ENCODE data around the gene UBLCP1.

The UBLCP1 gene

DNA sequence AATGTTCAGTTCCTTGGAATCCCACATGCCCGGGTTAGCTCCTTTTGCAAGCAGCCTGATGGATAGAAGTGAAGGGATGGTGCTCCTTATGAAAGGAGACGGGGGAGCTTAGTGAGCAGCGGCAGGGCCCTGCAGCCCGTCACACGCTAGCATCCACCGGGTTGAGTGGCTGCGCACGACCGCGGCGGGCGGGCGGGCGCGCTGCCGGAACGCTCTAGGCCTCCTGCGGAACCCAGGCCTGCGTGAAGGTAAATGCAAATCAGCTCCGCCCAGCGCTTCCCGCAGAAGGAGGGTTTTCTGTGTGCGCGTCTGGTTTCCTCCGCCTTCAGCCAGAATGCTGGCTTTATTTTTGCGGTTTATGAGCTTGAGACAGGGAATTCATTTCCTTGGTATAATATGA, 47.4 kb downstream of the UBLCP1 start:
- peak overlapping the region; percentile 8; the same call in 1 of the 2 replicates for H3K4me3 ChIP-seq (ENCODE audit: low read length)
- no CpG with 5 or more reads among the region's 26 CpGs for WGBS (ENCODE audit: insufficient coverage, insufficient read length)
- no peaks in the 10 kb centered on the region for H3K9me3 ChIP-seq (ENCODE audit: control insufficient read depth, insufficient read depth, low read length)
- no peaks in the 10 kb centered on the region for H3K4me1 ChIP-seq (ENCODE audit: control insufficient read depth, insufficient read depth, low read length)
- H3K36me3 ChIP-seq (ENCODE audit: control insufficient read depth, insufficient read depth, low read length): no peaks in the 10 kb centered on the region
- H3K27ac ChIP-seq (ENCODE audit: low read length): no peak overlapping the region
- no peaks in the 10 kb centered on the region; the same call in 1 of the 2 replicates for H3K27me3 ChIP-seq (ENCODE audit: control insufficient read depth, insufficient read depth, low read length)
- DNase-seq (ENCODE audit: low read depth, low spot score): no peak

DNA sequence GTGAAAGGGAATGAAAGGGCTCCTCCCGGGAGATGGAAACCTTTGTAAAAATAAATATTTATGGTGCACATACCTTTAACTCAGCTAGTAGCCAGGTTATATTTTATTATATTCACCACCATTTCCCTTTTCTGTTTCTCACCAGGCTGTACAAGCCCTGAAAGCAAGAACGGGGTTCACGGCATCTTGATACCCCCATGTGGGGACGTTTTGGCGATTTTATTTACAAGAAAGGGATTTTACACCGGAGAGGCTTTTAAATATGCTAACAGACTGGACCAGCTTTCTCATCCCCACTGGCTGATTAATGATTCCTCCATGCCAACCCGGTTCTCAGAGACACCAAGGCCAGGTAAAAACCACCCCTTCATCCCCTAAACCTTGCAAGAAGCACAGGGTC, 48.0 kb downstream of the UBLCP1 start:
- no peak overlapping the region for H3K27ac ChIP-seq (ENCODE audit: low read length)

DNA sequence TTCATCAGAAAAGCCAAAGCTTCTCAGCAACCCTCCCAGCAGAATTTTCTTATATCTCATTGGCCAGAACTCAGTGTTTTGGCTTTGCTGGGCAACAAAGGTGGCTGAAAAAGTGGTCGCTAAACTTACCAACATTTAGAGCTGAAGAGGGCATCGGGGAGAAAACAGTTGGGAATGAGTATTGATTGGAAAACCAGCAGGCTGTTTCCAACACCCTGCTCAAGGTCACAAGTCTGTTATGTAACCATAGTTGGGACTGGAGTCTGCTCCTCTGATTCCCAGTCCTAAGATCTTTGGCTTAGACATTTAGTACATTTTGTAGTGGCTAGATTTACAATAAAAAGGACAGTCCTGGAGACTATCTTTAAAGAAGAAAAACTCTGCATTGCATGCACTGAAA, 50.1 kb downstream of the UBLCP1 start:
- Histone ChIP-seq H3K27ac (ENCODE audit: low read length) (no peak overlapping the region), H3K4me1 (ENCODE audit: control insufficient read depth, insufficient read depth, low read length) (no peaks in the 10 kb centered on the region), H3K27me3 (ENCODE audit: control insufficient read depth, insufficient read depth, low read length) (no peaks in the 10 kb centered on the region; the same call in 1 of the 2 replicates), H3K9me3 (ENCODE audit: control insufficient read depth, insufficient read depth, low read length) (no peaks in the 10 kb centered on the region), H3K36me3 (ENCODE audit: control insufficient read depth, insufficient read depth, low read length) (no peaks in the 10 kb centered on the region), H3K4me3 (ENCODE audit: low read length) (no peak overlapping the region)
- no CpG with 5 or more reads among the region's 2 CpGs for WGBS (ENCODE audit: insufficient coverage, insufficient read length)
- no peak for DNase-seq (ENCODE audit: low read depth, low spot score)

More for the DNA sequence above, 48.0 kb downstream of the UBLCP1 start:
- no peaks in the 10 kb centered on the region for H3K9me3 ChIP-seq (ENCODE audit: control insufficient read depth, insufficient read depth, low read length)
- no peak for DNase-seq (ENCODE audit: low read depth, low spot score)
- H3K27me3 ChIP-seq (ENCODE audit: control insufficient read depth, insufficient read depth, low read length): no peaks in the 10 kb centered on the region; the same call in 1 of the 2 replicates
- H3K4me1 ChIP-seq (ENCODE audit: control insufficient read depth, insufficient read depth, low read length): no peaks in the 10 kb centered on the region
- H3K36me3 ChIP-seq (ENCODE audit: control insufficient read depth, insufficient read depth, low read length): no peaks in the 10 kb centered on the region
- WGBS (ENCODE audit: insufficient coverage, insufficient read length): no CpG with 5 or more reads among the region's 7 CpGs
- H3K4me3 ChIP-seq (ENCODE audit: low read length): no peak overlapping the region

DNA sequence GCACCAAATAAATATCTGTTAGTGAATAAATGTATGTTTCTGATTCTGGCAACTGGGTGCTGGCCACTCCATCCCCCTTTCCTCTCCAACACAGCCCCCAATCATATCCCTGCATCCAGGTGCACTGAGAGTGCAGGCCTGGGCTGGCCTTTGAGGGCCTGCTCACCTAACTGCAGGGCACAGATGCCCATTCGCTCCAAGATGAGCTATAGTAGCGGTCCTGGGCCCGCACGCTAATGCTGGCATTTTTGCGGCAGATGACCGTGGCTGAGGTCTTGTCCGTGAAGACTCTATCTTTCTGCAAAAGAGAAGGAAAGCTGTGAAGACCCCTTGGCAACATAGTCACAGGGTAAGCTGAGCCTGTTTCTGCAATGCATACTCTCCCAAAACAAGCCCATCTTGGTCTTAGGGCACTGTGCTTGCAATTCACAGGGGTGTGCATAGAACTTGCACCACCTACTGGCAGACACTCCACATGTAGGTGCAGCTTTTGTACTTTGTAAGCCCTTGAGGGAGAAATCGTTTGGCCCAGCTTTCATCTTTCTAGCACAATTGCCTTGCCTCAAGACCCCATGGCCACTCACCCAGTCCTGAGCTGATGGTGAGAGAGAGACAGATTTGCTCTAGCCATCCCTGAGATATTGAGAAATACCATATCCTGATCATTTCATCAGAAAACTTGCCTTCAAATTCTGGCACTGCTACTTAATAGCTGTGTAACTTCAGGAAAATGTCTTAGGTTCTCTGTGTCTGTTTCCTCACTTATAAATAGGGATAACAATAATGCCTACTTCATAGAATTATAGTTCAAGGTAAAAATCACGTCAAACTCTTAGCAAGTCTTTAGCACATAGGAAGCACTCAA, 53.7 kb downstream of the UBLCP1 start:
- H3K4me3 ChIP-seq (ENCODE audit: low read length): no peak overlapping the region
- H3K9me3 ChIP-seq (ENCODE audit: control insufficient read depth, insufficient read depth, low read length): no peaks in the 10 kb centered on the region
- no peaks in the 10 kb centered on the region for H3K4me1 ChIP-seq (ENCODE audit: control insufficient read depth, insufficient read depth, low read length)
- no CpG with 5 or more reads among the region's 9 CpGs for WGBS (ENCODE audit: insufficient coverage, insufficient read length)
- no peaks in the 10 kb centered on the region for H3K27me3 ChIP-seq (ENCODE audit: control insufficient read depth, insufficient read depth, low read length)
- no peaks in the 10 kb centered on the region for H3K36me3 ChIP-seq (ENCODE audit: control insufficient read depth, insufficient read depth, low read length)
- no peak overlapping the region for H3K27ac ChIP-seq (ENCODE audit: low read length)
- peak; percentile 37 for DNase-seq (ENCODE audit: low read depth, low spot score)

DNA sequence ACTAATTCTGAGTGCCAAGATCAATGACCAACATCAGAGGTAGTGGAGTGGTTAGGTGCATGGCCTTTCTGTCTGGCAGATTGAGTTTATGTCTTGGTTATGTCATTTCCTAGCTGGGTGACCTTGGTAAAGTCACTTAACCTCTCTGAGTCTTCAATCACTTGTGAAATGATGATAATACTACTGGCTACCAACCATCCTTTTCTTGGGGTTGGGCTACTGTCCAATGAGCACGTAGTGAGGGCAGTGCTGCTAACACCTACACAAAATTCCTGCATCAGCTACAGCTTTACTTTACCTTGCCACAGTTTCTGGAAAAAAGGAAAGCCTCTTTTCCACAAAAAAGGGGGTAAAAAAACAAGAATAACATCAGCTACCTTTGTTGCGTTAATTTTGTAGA, 54.8 kb downstream of the UBLCP1 start:
- WGBS (ENCODE audit: insufficient coverage, insufficient read length): no CpG with 5 or more reads among the region's 2 CpGs

GRCh38 chr5:159318448-159318847, 55.4 kb downstream of the UBLCP1 start:
- WGBS (ENCODE audit: insufficient coverage, insufficient read length): no CpG with 5 or more reads among the region's 4 CpGs
- Histone ChIP-seq H3K4me3 (ENCODE audit: low read length) (no peak overlapping the region), H3K9me3 (ENCODE audit: control insufficient read depth, insufficient read depth, low read length) (no peaks in the 10 kb centered on the region), H3K27ac (ENCODE audit: low read length) (no peak overlapping the region), H3K36me3 (ENCODE audit: control insufficient read depth, insufficient read depth, low read length) (no peaks in the 10 kb centered on the region), H3K4me1 (ENCODE audit: control insufficient read depth, insufficient read depth, low read length) (no peaks in the 10 kb centered on the region), H3K27me3 (ENCODE audit: control insufficient read depth, insufficient read depth, low read length) (no peaks in the 10 kb centered on the region)
- no peak for DNase-seq (ENCODE audit: low read depth, low spot score)

More for the DNA sequence above, 54.8 kb downstream of the UBLCP1 start:
- Histone ChIP-seq H3K9me3 (ENCODE audit: control insufficient read depth, insufficient read depth, low read length) (no peaks in the 10 kb centered on the region), H3K27ac (ENCODE audit: low read length) (no peak overlapping the region), H3K4me3 (ENCODE audit: low read length) (no peak overlapping the region), H3K4me1 (ENCODE audit: control insufficient read depth, insufficient read depth, low read length) (no peaks in the 10 kb centered on the region), H3K36me3 (ENCODE audit: control insufficient read depth, insufficient read depth, low read length) (no peaks in the 10 kb centered on the region), H3K27me3 (ENCODE audit: control insufficient read depth, insufficient read depth, low read length) (no peaks in the 10 kb centered on the region)
- DNase-seq (ENCODE audit: low read depth, low spot score): no peak

DNA sequence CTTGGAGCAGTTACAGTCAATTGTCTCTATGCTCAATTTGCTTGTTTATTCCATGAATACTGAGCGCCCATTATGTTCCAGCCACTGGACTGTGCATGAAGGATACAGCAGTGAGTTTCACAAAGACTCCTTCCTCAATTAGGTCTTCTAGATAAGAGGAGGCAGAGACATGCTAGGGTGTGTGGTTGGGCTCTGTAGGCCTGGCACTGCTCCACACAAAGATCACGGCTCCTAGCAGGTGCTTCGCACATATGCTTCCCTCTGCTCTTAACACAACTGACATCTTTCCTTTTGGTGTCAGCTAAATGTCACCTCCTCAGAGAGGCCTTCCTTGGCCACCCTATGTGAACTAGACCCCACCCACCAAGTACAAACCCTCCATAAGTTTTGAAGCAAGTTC, 56.3 kb downstream of the UBLCP1 start:
- Histone ChIP-seq H3K27me3 (ENCODE audit: control insufficient read depth, insufficient read depth, low read length) (no peaks in the 10 kb centered on the region), H3K4me3 (ENCODE audit: low read length) (no peak overlapping the region), H3K27ac (ENCODE audit: low read length) (no peak overlapping the region), H3K4me1 (ENCODE audit: control insufficient read depth, insufficient read depth, low read length) (no peaks in the 10 kb centered on the region), H3K36me3 (ENCODE audit: control insufficient read depth, insufficient read depth, low read length) (no peaks in the 10 kb centered on the region), H3K9me3 (ENCODE audit: control insufficient read depth, insufficient read depth, low read length) (no peaks in the 10 kb centered on the region)
- no CpG with 5 or more reads among the region's 3 CpGs for WGBS (ENCODE audit: insufficient coverage, insufficient read length)
- DNase-seq (ENCODE audit: low read depth, low spot score): no peak

- DNase-seq (ENCODE audit: low read depth, low spot score): no peak
- Histone ChIP-seq H3K27me3 (ENCODE audit: control insufficient read depth, insufficient read depth, low read length) (no peaks in the 10 kb centered on the region), H3K27ac (ENCODE audit: low read length) (no peak overlapping the region), H3K4me1 (ENCODE audit: control insufficient read depth, insufficient read depth, low read length) (no peaks in the 10 kb centered on the region), H3K4me3 (ENCODE audit: low read length) (no peak overlapping the region), H3K9me3 (ENCODE audit: control insufficient read depth, insufficient read depth, low read length) (no peaks in the 10 kb centered on the region), H3K36me3 (ENCODE audit: control insufficient read depth, insufficient read depth, low read length) (no peaks in the 10 kb centered on the region)
- WGBS (ENCODE audit: insufficient coverage, insufficient read length): no CpG with 5 or more reads among the region's 2 CpGs
Observed at GRCh38 chr5:159319832-159320231, 56.7 kb downstream of the UBLCP1 start.

DNA sequence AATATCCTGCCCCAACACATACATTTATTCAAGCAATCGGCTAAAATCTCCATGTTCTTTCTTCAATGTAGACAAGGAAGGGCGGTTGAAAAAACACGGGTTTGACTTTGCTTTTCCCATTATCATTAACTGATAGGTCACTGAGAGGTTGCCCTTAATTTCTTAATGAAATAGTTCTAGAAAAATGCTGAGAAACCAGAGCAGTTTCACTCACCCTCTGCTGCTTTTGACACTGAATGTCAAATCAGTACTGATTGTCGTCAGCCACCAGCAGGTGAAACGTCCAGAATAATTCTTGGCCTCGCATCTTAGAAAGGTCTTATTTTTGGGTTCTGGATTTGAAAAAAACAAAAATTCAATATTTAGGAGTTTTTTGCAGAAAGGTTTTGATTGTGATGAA, 59.1 kb downstream of the UBLCP1 start:
- no peaks in the 10 kb centered on the region for H3K4me1 ChIP-seq (ENCODE audit: control insufficient read depth, insufficient read depth, low read length)
- no peaks in the 10 kb centered on the region for H3K27me3 ChIP-seq (ENCODE audit: control insufficient read depth, insufficient read depth, low read length)
- no peaks in the 10 kb centered on the region for H3K9me3 ChIP-seq (ENCODE audit: control insufficient read depth, insufficient read depth, low read length)
- H3K4me3 ChIP-seq (ENCODE audit: low read length): no peak overlapping the region
- no peak for DNase-seq (ENCODE audit: low read depth, low spot score)
- H3K27ac ChIP-seq (ENCODE audit: low read length): no peak overlapping the region
- no peaks in the 10 kb centered on the region for H3K36me3 ChIP-seq (ENCODE audit: control insufficient read depth, insufficient read depth, low read length)
- no CpG with 5 or more reads among the region's 6 CpGs for whole genome bisulfite sequencing (ENCODE audit: insufficient coverage, insufficient read length)

GRCh38 chr5:159324102-159324755, 61.1 kb downstream of the UBLCP1 start:
- Histone ChIP-seq H3K4me1 (ENCODE audit: control insufficient read depth, insufficient read depth, low read length) (no peaks in the 10 kb centered on the region), H3K27ac (ENCODE audit: low read length) (no peak overlapping the region), H3K4me3 (ENCODE audit: low read length) (no peak overlapping the region), H3K27me3 (ENCODE audit: control insufficient read depth, insufficient read depth, low read length) (no peaks in the 10 kb centered on the region), H3K9me3 (ENCODE audit: control insufficient read depth, insufficient read depth, low read length) (no peaks in the 10 kb centered on the region), H3K36me3 (ENCODE audit: control insufficient read depth, insufficient read depth, low read length) (no peaks in the 10 kb centered on the region)
- no CpG with 5 or more reads among the region's 3 CpGs for WGBS (ENCODE audit: insufficient coverage, insufficient read length)
- no peak for DNase-seq (ENCODE audit: low read depth, low spot score)

Measured in iPS DF 6.9 (cell line).